ENCODE measurements around the gene C22orf15.
"Not testable (repeated sequence)": the region's sequence is repeated elsewhere in the genome, so short reads cannot be mapped to it uniquely, and the experiment has no call there.

Gene C22orf15, protein sequence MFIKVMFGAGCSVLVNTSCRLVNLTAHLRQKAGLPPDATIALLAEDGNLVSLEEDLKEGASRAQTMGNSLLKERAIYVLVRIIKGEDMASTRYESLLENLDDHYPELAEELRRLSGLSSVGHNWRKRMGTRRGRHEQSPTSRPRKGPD
- 0.04 to 0.36 reads per million in 2 experiments for total RNA-seq

DNA sequence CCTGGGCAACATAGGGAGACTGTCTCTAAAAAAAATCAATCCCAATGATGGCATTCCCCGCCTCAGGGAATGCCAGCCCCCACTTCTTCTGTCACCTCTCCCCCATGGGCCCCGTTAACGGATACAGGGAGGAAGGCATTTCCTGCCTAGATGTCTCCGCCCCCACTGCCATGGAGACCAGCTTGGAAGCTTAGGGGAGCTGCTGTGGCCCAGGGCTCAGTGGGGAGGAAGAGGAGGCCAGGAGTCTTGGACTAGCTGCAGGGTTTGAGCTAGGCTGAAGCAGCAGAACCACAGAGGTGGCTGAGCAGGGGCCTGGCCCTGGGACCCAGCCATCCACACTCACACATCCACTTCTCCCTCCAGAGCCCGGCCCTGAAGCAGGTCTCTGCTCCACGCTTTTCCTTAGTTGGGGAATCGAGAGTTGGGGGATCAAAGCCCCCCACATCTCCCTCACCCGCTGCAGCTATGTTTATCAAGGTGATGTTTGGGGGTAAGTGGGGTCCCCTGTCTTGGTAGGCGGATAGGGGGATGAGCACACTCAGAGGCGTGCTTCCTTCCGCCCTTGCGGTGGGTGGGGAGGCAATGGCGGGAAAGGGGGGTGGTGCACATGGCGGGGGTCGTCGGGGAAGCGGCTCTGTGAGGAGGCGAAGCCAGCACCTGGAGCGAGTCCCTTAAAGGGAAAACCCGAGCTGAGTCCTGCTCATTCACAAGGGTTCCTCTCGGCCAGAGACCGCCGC lies at the start of gene C22orf15:
C22orf15 (plus strand) TSS at position 149 of the 737 bp plus-strand sequence; CDS start at position 466, 317 bp downstream.
- no peak for DNase-seq (ENCODE audit: low read depth)

DNA sequence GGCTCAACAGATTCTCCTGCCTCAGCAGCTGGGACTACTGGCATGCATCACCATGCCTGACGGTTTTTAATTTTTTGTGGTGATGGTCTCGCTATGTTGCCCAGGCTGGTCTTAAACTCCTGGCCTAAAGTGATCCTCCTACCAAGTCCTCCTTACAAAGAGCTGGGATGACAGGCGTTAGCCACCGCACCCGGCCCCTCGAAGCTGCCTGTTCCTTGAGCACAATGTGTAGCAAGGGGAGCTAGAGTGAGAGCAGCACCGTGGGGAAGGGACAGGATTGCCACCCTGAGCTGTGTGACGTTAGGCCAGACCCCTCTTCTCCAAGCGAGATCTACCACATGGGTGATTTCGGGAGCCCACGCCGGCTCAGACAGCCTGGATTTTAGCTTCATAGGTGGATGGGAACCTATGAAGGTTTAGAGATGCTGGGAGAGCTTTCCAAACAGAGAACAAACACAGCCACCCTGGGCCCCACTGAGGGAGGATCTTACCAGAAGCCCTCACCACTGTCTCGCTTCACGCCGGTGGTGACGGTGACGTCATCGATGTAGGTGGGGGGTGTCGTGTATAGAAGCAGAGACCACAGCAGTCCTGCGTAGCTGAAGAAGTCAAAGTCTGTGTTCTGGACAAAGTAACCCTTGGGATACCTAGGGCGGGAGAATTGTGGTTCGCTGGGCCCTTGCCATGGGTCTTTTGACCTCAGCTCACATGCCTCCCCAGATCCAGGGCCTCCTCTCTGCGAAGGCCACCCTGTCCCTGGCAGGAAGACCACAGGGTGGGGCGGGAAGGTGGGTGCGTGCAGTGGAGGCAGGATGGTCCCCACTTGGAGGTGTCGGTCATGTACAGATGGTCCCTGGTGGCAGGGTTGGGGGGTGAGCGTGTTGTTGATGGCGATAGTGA lies 48.8 kb upstream of the C22orf15 start:
- no peak for DNase-seq (ENCODE audit: low read depth)

DNA sequence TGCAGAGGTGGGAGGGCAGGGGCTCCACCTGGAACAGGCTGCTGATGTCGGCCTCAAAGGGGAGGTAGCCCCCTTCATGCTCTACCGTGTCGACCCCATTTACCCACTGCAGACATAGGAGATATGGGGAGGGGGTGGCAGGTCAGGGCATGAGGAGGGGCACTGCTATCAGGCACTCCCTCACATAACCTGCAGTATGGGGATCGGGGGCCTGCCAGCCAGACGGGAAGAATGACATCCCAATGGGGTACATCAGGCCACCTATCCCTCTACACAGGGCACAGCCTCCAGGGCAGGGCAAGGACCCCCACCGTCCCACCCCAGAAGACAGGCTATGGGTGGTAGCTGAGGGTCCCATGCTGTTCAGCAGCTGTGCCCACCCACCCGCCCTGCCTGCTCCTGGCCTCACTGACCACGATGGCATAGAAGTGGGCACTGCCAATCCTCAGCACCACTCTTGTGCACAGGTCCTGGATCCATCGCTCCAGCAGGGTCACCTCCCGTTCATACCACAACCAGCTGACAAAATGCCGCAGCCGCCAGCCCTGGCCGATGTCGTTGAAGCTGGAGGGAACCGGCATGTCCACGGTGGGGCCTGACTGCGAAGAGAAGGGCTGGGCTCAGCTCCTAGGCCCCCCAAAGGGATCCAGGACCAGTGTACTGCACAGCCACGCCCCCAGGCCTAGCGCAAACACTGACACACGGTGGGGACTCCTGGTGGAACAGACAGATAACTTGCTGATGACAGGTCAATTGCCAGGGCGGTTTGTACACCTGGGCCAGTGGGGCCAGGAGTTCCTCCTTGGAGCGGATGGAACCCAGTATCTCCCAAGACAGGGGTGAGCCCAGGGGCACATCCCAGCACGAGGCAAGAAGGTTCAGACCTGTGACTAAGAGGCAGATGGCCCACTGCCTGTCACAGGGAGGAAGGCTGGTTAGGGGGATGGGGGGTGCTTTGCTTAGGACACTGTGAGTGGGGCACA lies 47.9 kb upstream of the C22orf15 start:
- DNase-seq (ENCODE audit: low read depth), result no peak

DNA sequence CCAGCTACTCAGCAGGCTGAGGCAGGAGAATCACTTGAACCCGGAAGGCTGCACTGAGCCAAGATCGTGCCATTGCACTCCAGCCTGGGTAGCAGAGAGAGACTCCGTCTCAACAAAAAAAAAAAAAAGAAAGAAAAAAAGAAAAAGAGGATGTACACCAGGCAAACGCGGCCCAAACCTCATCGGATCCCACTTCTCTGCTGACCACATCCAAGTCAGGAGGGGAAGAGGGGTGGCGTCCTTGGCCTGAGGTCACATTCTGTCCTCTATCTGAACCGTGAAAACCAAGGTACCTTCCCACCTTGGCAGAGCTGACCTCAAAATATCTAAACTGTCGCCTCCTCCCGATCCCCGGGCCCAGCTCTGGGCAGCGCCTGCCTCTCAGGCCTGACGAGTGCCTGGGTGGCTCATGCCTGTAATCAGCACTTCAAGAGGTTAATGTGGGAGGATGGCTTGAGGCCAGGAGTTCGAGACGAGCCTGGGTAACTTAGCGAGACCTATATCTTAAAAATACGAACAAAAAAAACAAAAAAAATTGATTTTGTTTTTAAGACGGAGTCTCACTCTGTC lies 46.9 kb upstream of the C22orf15 start:
- no peak for DNase-seq (ENCODE audit: low read depth)

DNA sequence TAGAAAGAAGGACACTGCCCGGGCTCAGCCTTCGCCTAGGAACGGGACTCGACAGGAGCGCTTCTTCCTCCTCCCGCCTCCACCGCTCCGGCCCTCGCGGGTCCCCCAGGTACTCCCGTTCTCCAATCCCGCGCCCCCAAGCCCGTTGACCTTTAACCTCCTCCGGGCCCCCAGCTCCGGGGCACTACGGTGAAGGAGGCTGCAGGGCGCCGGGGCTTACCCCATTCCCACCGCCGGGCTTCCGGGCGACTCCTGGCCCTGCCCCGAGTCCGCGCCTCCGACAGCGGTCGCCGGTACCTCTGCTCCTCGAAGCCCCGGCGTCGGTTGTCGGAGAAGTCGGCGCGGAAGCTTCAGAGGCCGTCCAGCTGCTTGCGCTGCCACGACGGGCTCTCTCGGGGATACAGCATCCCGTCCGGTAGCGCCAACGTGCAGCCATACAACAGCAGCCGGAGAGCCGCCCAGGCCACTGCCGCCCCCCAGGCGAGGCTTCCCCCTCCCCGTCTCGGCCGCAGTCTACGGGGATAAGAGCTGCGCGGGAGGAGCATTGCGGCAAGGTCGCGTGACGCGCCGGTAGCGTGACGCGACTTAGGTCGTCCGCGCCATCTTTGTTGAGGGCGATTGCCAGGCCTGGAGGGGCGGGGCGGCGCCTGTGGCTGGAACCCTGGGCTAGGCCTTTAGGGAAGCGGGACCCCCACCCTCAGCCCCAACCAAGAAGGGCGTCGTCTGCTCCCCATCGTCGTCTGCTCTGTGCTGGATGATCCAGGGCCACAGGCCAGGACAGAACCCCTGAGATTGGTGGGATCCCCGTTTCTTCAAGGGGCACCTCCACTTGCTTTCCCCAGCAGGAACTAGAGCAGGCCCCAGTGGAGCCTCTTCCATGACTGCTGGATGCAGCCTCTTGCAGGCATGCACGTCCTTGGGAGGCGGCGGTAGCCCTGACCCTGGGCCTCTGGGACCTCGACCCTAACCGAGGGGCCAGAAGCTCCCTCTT lies 45.7 kb upstream of the C22orf15 start:
- DNase-seq (ENCODE audit: low read depth), result peak; percentile 72

DNA sequence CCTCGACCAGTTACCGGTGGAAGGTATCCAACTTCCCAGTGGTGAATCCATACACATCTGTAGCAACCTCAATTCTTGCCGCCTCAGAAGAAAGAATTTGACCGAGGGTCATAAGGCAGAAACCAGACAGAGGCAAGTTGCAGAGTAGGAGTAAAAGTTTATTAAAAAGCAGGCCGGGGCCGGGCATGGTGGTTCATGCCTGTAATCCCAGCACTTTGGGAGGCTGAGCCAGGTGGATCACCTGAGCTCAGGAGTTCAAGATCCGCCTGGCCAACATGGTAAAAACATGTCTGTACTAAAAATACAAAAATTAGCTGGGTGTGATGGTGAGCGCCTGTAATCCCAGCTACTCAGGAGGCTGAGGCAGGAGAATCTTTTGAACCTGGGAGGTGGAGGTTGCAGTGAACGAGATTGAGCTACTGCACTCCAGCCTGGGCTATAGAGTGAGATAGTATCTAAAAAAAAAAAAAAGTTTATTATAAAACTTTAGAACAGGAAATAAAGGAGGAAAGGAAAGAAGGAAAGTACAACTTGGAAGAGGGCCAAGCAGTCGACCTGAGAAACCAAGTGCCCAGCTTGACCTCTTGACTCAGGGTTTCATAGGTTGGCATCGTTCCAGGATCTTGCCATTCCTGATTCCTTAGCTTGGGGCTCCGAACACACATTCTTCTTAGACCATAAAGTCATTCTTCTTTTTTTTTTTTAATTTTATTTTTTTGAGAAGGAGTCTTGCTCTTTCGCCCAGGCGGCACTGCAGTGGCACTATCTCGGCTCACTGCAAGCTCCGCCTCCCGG lies 44.2 kb upstream of the C22orf15 start:
- no peak for DNase-seq (ENCODE audit: low read depth)

DNA sequence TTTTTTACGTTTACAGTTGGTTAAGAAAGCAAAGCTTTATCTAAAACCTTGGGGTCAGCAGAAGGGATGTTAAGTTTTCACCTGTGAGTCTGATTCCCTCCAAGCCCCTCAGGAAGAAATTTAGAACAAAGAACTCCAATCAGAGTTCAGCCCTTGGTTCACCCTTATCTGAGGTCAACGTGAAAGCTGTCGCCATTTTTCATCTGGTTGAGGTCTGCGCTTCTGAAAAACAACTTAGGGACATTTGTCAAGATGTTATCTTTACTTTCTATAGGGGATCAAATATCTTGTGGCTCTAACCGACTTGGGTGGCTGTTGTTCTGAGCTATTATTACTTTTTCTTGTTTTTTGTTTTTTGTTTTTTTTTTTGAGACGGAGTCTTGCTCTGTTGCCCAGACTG lies 41.9 kb upstream of the C22orf15 start:
- DNase-seq (ENCODE audit: low read depth), result no peak

DNA sequence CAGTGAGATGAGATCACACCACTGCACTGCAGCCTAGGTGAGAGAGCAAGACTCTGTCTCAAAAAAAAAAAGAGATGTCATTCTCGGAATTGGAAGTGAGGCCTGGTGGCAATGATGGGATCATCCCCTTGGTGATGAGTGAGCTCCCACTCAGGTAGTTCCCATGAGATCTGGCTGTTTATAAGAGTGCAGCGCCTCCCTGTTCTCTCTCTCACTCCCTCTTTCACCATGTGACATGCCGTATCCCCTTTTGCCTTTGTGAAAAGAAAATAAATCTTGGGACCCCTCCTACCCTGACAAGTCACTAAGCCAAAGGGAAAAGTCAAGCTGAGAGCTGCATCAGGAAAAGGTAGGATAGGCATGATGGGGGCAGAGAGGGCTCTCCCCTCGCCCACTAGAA lies 40.6 kb upstream of the C22orf15 start:
- DNase-seq (ENCODE audit: low read depth), result no peak

DNA sequence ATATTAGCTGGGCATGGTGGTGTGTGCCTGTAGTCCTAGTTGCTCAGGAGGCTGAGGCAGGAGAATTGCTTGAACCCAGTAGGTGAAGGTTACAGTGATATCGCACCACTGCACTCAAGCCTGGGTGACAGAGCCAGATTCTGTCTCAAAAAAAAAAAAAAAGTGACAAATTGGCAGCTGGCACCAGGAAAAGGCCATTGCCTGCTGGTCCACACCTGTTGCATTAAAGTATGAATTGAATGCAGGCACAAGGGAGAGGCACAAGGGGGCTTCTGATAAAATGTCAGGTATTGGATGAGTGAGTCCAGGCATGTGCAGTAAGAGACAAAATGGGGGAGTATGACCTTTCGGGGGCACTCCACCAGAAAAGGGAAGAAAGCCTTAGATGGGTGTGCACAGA lies 40.1 kb upstream of the C22orf15 start:
- no peak for DNase-seq (ENCODE audit: low read depth)

DNA sequence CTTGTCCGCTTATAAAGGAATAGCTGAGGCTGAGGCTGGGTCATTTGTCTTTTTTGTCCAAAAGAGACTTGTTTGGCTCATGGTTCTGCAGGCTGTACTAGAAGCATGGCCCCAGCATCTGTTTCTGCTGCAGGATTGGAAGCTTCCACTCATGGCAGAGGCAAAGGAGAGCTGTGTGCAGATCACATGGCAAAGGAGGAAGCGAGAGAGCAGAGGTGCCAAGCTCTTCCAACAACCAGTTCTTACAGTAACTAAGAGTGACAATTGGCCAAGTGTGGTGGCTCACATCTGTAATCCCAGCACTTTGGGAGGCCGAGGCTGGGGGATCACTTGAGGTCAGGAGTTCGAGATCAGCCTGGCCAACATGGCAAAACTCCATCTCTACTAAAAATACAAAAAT lies 34.7 kb upstream of the C22orf15 start:
- DNase-seq (ENCODE audit: low read depth), result not testable (repeated sequence)

DNA sequence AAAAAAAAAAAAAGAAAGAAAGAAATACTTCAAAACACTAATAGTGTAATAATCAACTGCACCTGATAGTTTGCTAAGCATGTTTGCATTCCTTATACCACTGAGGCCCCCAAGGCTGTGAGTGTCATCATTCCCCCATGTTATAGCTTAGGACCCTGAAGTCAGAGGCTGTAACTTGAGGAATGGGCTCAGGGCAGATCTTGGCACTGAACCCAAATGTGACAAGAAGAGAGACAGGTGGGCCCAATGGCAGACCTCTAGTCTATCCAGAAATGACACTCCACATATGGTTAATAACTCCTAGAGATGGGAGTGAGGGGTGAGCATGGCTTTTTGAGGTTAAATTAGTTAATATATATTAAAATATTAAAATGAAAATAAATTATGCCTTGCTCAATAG lies 25.1 kb upstream of the C22orf15 start:
- DNase-seq (ENCODE audit: low read depth), result no peak

DNA sequence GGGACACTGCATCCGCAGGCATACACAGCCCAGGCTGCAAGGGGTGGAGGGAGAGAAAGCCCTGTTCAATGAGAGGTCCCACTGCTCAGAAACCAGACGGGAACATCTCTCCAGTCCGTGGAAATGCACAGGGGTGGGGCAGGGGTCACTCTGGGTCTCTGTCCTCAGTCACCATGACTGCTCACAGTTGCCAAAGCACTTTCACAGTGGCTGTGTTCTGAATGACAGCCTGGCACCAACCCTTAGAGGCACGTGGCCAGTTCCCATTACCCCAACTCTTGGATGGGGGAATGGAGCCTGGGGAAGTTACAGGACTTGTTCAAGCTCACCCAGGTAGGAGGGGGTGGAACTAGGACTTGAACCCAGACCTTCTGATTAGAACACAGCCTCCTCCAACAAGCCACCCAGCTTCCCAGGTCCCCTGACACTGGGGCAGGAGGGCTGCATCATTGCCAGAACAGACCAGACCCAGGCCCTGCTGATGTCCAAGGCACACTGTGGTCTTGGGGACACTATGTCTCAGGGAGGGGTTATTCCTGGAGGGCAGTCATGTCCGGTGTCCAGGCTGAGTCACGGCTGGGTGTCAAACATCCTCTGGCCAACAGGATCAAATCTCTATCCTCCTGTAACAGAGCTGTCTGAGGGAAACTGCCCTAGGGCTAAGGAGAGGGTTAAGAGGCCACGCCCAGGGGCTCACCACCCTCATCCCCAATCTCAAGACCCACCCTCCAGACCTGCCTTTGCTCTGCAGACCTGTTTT lies 20.1 kb upstream of the C22orf15 start:
- no peak for DNase-seq (ENCODE audit: low read depth)

DNA sequence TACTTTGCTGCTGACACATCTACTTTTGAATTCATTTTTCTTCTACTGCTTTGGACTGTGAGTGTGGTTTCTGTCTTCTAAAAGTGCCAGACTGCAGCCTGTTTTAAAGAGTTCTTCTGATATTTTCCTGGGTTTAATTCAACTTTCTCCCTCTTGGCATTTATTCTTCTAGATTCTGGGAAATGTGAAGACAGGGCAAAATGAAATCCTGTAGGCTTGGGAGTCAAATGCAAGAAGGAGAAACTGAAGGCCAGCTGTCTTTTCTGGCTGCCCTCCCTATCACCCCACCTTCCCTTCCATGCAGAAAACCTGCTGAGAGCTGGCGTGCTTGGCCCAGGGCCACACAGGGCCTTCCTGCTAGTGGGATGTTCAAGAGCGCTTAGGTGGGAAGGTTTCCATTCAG lies 19.5 kb upstream of the C22orf15 start:
- no peak for DNase-seq (ENCODE audit: low read depth)

DNA sequence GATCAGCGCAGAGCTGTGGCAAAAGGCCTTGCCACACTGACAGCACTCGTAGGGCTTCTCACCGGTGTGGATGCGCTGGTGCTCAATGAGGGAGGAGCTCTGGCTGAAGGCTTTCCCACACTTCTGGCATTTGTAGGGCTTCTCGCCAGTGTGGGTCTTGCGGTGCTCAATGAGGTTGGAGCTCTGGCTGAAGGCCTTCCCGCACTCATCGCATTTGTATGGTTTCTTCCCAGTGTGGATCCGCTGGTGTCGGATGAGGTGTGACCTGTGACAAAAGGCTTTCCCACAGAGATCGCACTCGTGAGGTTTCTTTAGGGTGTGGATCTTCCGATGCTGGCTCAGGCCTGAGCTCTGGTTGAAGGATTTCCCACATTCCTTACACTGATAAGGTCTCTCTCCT lies 18.8 kb upstream of the C22orf15 start:
- DNase-seq (ENCODE audit: low read depth), result no peak

DNA sequence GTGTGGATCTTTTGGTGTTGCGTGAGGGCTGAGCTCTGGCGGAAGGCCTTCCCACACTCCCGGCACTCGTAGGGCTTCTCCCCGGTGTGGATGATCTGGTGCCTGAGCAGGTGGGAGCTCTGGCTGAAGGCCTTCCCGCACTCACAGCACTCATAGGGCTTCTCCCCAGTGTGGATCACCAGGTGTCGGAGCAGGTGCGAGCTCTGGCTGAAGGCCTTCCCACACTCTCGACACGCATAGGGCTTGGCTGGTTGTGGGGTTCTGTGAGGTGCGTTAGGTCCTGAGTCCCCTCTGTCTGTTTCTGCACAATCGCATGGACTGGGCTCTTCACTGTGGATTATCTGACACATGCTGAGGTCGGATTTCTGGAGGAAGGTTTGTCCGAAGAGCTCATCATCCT lies 18.3 kb upstream of the C22orf15 start:
- no peak for DNase-seq (ENCODE audit: low read depth)

DNA sequence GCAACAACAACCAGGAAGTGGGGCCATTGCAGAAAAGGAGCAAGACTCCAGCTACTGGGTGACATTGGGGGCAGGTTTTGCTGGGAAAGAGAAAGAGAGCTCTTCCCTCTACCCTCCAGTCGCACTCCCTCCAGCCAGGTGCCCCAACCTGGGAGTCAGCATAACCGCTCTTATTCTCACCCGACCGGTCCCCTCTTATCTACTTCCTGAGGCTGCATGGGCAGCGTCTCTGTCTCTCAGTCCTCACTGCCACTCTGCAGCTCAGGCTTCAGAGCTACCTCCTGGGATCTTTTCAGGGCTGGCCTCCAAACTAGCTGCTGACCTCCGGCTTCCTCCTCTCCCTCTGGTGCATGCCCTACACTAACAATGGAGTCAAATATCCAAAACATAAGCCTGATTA lies 17.0 kb upstream of the C22orf15 start:
- no peak for DNase-seq (ENCODE audit: low read depth)

DNA sequence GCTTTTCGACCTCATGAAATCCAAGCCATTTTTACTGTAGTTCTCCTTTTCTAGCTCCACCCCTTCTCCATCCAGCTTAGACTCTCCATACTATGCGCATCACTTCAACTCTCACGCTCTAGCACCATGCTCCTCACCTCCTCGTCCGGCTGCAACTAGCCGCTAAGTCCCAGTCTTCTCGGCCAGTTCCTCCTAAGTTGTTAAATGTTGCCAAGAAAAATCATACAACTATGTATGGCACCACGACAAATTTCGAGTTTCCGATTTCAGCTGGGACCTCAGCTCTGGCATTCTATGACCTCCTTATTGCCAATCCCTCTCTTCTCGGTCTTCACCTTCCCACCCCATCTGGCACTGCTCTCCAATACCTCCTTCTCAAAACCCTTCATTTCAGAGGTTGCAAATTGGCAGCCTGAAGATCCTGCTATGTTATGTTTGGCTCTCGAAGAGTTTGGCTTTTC lies 12.9 kb upstream of the C22orf15 start:
- no peak for DNase-seq (ENCODE audit: low read depth)

DNA sequence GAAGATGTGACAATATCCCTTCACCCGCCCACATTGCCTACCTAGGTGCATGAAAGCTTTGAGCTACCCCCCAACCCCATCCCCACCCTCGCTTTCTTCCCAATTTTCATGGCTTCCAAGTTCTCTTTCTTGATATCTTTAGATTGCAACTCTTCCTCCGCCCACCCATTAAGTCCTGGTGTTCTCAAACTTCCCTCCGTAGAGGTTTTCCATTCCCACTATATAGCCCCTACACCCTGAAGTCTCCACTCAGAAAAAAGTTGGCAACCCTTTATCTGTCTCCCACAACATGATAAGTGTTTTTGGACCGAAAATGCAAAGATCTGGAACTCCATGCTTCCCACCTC lies 12.4 kb upstream of the C22orf15 start:
- no peak for DNase-seq (ENCODE audit: low read depth)
